GM21526 (cell line): ENCODE measurements around the gene EFCAB14.
"Not testable (repeated sequence)": the region's sequence is repeated elsewhere in the genome, so short reads cannot be mapped to it uniquely, and the experiment has no call there.

Experiments used
- ATAC-seq: cut with Tn5 transposase; IDR thresholded peaks from one replicate; pipeline ENCODE4 v1.9.1; 2021; ENCODE audit warnings: moderate library complexity; ENCODE audit not compliant: unreplicated experiment, low FRiP score

The EFCAB14 gene

DNA sequence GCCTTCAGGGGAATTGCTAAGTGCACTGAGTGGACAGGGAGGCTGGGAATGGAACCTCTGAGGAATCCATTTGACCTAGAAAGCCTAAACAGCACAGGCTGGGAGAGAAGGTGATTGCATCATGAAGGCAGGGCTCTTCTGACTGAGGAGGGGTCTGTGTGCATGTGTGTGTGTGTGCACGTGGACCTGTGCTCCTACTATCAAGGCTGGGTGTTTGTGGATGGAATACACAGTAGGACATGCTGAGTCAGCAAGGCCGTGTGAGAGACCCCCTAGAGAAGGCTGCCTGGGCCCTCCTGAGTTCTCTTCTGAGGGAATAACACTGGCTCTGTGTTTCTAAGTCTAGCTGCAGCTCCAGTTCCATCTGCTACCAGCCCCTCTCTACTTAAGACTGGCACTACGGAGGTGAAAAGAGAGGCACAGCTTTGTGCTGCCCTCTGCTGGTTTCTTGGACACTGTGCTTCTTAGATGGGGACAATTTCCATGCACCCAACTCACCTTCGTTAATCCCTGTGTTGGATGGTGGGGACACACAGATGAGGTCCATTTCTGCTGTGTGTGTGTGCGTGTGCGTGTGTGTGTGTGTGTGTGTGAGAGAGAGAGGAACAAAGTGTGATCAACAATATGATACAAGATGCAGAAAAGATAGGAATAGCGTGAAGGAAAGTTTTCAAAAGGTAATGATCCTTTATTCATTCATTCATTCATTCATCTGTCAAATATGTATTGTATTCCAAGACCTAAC lies 6.2 kb upstream of the EFCAB14 start:
- ATAC-seq, result no peak

DNA sequence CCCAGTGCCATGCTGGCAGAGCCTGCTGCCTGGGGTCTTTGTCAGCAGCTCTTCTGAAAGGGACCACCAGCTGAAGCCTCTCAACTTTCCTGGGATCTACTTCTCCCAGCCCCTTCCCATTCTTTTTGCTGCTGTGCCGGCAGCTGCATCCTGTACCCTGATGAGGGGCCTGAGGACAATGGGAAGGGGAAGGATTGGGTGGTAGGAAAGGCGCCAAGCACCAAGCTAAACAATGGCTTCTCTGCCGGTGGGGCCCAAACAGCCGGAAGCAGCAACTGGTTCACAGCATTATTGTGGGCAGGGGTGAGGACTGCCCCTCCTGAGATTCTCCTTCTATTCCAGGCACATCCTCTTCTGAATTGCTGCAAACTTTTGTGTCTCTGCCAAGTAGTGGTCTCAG lies 5.0 kb upstream of the EFCAB14 start:
- ATAC-seq, result no peak

DNA sequence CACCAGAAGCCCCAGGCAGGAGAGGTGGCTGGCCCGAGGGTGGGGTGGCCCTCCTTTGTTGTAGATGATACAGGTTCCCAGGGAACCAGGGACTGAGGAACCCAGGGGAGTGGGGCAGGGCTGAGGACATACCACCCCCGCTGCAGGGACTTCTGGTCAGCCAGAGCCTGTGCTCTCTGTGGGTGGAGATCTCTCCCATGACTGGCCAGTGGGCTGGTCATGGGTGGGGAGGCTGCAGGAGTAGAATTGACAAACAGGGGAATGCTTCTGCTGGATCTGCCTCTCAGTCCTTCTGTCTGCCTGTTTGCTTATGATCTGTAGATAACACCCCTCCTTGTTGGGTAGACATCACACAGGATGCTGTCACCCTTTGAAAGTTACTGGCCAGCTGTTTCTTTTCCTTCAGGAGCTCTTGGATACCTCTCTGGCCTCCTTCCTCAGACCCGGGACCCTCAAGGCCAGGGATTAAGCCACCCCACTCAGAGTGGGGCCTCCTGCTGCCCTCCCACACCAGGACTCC lies 2.8 kb upstream of the EFCAB14 start:
- no peak for ATAC-seq

GRCh38 chr1:46721204-46721603 lies 2.3 kb upstream of the EFCAB14 start:
- ATAC-seq, result no peak

DNA sequence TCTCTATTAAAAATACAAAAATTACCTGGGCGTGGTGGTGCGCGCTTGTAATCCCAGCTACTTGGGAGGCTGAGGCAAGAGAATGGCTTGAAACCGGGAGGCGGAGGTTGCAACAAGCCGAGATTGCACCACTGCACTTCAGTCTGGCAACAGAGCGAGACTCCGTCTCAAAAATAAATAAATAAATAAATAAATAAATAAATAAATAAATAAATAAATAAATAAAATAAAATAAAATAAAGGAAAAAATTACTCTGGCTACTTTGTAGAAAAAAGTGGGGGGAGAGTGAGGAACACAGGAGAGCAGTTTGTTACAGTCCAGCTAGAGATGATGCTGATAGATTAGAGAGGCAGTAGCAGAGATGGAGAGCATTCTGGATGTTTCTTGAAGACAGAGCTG lies 1.4 kb upstream of the EFCAB14 start:
- ATAC-seq, result not testable (repeated sequence)

DNA sequence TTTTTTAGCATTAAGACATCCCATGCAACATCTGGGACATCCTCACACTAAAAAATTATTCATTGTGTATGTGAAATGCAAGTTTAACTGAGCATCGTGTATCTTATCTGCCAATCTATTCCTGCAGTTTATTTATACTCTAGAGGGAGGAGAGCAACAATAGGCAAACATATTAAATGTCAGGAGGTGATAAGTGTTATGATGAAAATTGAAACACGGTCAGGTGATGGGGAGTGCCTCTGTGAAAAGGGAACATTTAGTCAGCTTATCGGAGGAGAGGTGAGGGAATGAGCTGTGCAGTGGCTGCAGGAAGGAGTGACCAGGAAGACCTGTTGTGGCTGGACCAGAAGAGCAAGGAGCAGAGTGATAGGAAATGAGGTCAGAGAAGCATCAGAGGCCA lies 775 bp upstream of the EFCAB14 start:
- ATAC-seq, result no peak

GRCh38 chr1:46718340-46718726 lies 581 bp downstream of the EFCAB14 start:
- ATAC-seq, result no peak

GRCh38 chr1:46717654-46718053 lies 1.3 kb downstream of the EFCAB14 start:
- ATAC-seq, result no peak

- no peak for ATAC-seq
Measured at GRCh38 chr1:46714976-46715375, 3.9 kb downstream of the EFCAB14 start.

DNA sequence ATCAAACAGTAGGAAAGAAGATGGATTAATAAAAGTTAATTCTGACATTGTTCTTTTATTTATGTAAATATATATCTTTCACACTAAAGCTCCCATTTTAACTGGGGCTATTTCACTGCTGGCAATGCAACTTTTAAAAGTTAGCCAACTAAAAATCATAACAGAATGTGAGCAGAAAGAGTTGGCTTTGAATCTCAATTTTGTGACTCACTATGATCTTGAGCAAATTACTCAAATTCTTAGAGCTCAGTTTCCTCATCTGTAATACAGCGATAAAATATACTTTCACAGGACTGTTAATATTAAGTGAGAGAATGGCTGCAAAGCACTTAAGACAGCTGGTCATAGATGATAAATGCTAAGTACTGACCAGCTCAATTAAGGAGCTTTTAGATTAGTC lies 10.8 kb downstream of the EFCAB14 start:
- ATAC-seq, result no peak

DNA sequence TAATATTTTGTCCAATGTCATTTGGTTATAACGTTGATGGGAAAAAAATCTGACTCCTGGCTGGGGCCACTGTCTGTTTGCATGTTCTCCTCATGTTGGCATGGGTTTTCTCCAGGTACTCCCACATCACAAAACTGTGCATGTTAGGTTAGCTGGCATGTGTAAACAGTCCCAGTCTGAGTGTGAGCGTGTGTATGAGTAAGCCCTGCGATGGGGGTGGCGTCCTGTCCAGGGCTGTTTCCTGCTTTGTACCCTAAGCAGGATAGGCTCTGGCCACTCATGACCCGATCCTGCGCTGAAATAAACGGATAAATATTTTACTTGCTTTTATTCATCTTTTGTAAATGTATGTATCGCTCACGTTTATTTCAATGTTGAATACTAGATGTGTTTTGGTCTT lies 13.5 kb downstream of the EFCAB14 start:
- no peak for ATAC-seq

DNA sequence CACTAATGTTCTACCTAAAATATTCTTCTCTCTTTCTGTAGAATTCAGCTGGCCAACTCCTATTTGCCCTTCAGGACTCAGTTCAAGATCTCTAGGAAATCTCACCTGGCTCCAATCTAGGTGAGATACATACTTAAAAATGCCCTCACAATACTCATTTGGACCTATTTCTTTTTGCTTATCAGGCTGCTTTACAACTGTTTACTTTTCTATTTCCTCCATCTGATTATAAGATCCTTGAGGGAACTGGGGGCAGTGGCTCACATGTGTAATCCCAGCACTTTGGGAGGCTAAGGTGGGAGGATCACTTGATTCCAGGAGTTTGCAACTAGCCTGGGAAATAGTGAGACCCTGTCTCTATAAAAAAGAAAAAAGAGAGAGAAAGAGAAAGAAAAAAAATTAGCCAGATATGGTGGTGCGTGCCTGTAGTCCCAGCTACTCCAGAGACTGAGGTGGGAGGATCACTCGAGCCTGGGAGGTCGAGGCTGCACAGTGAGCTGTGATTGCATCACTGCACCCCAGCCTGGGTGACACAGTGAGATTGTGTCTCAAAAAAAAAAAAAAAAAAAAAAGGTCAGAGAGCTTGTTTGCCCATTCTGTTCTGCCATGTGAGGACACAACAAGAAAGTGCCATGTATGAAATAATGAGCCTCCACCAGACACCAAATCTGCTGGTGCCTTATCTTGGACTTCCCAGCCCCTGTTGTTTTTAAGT lies 14.8 kb downstream of the EFCAB14 start:
- ATAC-seq, result no peak

DNA sequence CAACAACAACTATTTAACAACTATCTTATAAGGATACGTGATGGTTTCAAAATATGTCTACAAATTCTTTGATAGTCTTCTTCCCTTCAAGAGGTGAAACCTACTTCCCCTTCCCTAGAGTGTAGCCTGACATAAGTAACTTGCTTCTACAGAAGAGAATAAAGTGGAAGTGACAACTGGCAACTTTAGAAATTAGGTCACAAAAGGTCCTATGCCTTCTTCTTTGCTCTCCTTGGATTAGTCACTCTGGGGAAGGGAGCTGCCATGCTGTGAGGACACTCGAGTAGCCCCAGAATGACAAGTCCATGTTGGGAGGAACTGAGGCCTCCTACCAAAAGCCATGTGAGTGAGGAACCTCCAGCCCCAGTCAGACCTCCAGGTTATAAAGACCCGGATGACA lies 19.2 kb downstream of the EFCAB14 start:
- ATAC-seq, result no peak

DNA sequence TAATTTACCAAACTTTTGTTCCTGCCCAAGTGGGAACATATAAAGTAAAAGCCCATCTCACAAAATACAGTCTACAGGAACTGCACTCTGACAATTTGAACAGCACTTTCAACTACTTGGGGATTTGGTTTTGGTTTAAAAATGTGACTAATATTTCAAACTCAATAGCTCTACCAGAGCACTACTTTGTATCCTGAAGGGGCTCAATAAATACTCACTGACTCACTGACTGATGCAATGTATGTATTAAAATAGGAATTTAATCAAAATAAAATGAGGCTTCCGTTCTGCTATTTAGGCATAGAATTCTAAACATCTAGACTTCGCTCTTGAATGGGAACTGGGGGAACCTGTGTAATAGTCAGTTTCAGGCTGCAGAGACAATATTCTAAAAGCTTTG lies 21.9 kb downstream of the EFCAB14 start:
- no peak for ATAC-seq

- not testable (repeated sequence) for ATAC-seq
Measured at GRCh38 chr1:46694676-46695075, 24.2 kb downstream of the EFCAB14 start.

DNA sequence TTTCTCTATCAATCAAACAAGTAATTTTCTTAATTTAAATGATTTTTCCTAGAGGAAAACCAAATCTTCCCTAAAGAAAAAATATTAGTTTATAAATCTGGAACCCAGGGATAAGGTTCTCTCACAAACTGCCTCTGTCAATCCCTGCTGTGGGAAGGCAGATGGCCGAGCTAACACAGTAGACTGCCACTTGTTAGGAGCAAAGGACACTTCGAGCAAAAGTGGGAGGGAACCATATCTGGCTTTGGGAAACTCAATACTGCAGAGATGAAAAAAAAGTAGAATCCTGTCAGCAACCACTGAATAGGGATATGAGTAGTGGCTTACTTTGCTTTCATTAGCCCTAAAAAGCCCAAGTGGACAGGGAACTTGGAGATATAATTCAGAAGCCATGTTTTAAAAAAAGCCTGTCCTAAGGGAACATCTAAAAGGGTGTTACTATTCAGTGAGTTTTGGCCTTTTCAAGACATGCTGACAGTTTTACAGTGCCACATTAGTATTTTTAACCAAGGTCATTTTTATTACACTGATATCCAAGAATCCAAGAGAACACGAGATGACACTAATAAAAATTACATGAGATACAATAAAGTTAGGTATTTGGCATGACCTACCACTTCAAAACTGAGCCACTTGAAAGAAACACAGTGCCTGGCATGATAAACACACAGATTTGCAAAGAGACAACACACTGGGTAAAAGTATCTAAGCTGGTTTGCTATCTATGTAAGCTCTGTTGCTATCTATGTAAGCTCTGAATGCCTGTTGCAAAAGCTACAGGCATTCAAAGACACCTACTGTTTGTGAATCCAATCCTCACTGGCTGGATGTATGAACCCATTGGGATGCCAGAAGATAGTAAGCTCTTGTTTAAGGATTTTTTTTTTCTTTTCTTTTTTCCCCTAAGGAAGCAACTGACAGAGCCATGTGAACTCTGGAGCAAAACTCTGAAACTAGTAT lies 25.8 kb downstream of the EFCAB14 start:
- ATAC-seq, result no peak

DNA sequence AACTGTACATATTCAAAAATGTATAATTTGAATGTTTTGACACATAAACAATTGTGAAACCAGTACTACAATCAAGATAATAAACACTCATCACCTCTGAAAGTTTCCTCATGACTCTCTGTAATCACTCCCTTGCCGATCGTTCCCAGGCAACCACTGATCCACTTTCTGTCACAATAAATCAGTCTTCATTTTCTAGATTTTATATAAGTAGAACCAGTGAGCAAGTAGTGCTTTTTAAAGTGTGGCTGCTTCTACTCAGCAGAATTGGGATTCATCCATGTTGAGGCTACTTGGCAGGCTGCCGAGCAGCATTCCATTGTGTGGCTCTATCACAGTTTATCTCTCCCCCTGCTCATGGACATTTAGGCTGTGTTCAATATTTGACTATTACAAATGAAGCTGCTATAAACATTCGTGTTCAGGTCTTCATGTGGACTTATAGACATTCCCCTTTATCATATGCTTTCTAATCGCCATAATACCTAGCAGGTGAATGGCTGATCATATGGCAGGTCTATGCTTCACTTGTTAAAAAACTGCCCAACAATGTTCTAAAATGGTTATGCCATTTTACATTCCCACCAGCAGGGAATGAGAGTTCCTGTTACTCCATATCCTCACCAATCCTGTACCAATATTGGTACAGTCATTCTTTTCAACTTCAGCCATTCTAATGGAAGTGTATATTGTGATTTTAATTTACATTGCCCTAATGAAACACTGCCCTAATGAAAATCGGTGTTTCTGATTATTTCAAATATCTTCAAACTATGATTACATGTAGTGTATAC lies 26.7 kb downstream of the EFCAB14 start:
- no peak for ATAC-seq

GRCh38 chr1:46690931-46691421 lies 27.9 kb downstream of the EFCAB14 start:
- ATAC-seq, result no peak

GRCh38 chr1:46689897-46690296 lies 29.0 kb downstream of the EFCAB14 start:
- ATAC-seq, result no peak

GRCh38 chr1:46689356-46689755 lies 29.6 kb downstream of the EFCAB14 start:
- no peak for ATAC-seq
